Stimulated activated CD4-positive, alpha-beta T cell treated with anti-CD3 and anti-CD28 coated beads, Interleukin-15, amount 100 ng/mL, for 1 hour (primary cell): ENCODE measurements around the gene CD48.

Experiments
- DNase-seq, 2 donors: peaks; one replicate each; pipeline ENCODE4 v3.0.0-alpha.2; 2020; ENCODE audit warnings: low read depth in 1 of 2, low spot score in 1 of 2

The CD48 gene

DNA sequence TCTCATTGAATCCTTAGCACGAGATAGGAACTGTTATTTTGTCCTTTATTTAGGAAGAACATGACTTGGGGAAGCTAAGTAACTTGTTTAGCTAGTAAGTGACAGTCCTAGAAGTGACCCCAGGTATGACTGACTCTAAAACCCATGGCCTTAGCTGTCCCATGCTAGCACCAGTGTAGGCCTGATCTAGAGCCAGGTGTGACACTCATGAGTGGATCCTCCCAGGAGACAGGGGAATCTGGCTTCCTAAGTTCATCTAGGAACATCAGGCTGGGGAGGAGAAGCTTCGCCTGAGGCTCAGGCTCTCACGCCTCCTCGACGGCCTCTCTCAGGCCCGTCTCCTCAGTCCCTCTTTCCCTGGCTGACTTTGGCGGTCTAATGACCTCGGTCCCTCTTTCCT is 31.2 kb downstream of the CD48 start:
- no peak for DNase-seq

DNA sequence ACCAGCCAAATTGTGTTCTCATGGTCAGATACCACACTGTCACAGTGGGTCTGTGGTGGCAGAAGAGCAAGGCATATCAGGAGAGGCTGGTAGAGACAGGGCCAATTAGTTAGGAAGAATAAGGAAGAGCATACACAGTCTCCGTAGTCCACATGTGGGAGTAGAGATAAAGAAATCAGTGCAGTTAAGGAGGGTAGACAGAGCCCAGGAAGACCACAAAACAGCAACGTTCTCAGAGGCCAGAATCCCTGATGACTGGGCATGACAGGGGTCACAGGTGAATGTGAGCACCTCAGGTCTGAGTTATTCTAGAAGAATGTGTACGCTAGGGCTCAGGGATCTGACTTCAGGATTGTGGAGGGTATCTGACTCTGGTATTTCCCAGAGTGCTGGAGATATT is 31.7 kb downstream of the CD48 start:
- DNase-seq: no peak

DNA sequence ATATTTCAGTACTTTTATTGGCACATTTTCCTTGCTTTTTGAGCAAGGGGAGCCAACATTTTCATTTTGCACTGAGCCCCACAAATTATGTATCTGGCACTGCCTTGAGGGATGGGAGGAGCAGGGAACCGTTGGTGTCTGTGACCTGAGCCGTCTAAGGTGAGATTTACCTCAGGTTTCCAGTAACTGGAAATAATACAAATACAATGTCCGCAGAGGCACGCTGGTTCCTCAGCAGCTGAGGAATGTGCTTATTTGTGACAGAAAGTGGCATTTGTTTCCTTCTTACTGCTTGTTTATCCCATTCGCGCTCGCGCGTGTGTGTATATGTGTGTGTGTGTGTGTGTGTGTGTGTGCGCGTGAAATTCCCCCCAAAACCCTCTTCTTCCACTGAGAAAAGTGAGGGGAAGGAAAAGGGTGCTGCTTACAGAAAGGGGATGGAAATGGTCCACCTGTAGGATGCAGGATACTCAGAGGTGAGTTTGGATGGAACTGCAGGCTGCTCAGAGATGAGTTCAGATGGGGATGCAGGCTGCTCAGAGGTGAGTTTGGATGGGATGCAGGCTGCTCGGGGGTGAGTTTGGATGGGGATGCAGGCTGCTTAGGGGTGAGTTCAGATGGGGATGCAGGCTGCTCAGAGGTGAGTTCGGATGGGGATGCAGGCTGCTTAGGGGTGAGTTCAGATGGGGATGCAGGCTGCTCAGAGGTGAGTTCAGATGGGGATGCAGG is 34.6 kb downstream of the CD48 start:
- no peak for DNase-seq

DNA sequence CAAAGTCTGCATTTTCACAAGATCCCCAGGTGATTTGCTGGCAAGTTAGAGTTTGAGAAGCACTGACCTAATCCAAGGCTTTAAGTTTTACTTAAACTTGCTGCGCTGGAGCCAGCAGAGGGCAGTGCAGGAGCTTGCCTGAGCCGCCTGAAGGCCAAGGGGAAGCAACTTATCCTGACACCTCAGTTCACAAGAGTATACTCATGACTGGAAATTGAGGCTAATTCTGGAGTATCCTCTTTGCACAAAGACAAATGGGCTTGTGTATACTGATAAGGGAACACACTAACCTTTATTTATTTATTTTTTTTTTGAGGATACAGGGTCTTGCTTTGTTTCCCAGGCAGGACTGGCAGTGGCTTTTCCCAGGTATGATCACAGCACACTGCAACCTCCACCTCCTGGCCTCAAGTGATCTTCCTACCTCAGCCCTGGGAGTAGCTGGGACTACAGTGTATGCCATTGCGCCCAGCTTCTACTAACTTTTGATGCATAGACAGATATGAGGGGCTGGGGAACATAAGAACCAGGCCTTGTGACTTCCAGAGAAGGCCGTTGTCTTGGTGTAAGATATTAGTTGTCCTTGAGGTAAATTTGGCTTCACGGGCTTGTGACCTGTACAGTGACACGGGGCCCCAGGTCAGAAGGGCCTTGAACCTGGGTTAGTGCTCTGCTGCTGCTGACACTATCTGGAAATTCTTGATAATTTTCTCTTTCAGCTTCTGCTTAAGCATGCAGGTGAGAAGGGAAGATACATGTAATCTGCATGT is 35.8 kb downstream of the CD48 start:
- peak; percentile 53 to 58 for DNase-seq

- no peak for DNase-seq
Measured at GRCh38 chr1:160674415-160674814, 37.2 kb downstream of the CD48 start.

- no peak for DNase-seq
Measured at GRCh38 chr1:160672789-160673695, 38.6 kb downstream of the CD48 start.

GRCh38 chr1:160671603-160672517 is 39.8 kb downstream of the CD48 start:
- DNase-seq: no peak

DNA sequence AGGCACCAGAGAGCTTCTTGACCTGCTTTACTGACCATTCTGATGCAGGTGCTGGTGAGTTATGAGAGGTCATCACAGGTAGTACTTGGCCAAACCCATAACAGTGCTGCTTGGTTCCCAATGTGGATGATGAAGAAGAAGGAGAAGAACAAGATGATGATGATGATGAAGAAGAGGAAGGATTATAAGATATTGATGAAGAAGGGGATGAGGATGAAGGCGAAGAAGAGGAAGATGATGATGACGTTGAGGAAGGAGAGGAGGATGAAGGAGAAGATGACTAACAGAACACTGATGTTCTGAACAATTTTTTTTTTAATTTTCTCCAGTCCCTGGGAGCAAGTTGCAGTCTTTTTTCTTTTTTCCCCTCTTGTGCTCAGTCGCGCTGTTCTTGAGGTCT is 40.9 kb downstream of the CD48 start:
- DNase-seq: no peak

DNA sequence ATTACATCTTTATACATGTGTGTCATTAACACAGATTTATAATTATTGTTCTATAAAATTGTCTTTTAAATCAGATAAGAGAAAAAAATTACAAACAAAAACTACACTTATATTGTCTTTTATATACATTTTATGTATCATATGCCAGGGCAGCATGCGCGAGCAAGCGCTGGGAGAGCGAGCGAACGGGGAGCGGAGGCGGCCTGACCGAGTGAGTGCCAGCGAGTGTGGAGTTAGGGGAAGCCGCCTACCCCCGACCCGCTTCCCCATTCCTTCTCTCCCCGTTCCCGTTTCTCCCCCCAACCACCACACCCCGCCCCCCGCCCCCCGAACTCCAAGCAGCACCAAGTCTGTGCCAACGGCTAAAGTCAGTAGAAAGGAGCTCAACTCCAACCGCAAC is 41.8 kb downstream of the CD48 start:
- DNase-seq: no peak

- no peak for DNase-seq
Measured at GRCh38 chr1:160669276-160669675, 42.3 kb downstream of the CD48 start.

GRCh38 chr1:160667896-160668295 is 43.7 kb downstream of the CD48 start:
- DNase-seq: no peak

- DNase-seq: no peak
Measured at GRCh38 chr1:160666079-160666442, 45.6 kb downstream of the CD48 start.

GRCh38 chr1:160665330-160666078 is 46.1 kb downstream of the CD48 start:
- DNase-seq: no peak

GRCh38 chr1:160664573-160665051 is 47.0 kb downstream of the CD48 start:
- DNase-seq: no peak

DNA sequence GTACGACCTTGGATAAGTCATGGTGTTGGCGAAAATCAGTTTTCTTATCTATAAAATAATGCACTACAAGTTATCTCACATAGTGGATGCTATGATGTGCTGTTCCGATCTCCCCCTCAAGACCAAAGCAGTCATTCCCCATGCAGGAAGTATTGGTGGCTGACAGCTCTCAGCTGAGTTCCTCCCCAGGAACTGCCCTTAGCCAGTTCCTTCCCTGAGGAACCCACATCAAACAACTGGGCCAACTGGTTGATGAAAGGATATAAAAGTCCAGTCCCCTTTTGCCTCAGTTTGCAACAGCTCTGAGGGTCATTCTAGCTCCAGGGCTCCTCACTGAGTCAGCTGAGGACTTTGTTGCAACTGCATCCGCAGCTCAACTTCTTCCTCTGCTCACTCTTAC is 48.7 kb downstream of the CD48 start:
- no peak for DNase-seq

DNA sequence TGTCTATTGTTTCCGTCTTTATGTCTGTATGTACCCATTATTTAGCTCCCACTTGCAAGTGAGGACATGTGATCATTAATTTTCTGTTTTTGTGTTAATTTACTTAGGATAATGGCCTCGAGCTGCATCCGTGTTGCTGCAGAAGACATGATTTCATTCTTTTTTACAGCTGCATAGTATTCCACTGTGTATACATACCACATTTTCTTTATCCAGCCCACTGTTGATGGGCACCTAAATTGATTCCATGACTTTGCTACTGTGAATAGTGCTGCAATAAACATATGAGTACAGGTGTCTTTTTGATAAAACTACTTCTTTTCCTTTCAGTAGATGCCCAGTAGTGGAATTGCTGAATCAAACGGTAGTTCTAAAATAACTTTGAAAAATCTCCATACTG is 52.1 kb downstream of the CD48 start:
- no peak for DNase-seq

DNA sequence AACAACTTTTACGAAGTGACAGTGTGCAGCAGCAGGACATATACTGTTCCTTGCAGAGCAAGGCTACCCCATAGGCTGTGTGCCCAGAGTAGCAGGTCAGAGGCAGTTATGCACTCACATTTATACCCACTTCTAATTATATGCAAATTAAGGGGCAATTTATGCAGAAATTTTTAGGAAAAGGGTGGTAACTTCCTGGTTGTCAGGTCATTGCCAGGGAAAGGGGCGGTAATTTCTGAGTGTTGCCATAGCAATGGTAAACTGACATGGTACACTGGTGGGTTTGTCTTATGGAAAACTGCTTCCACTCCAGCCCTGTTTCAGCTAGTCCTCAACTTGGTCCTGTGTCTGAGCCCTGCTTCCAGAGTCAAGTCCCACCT is 52.8 kb downstream of the CD48 start:
- no peak for DNase-seq

GRCh38 chr1:160658162-160658813 is 53.3 kb downstream of the CD48 start:
- DNase-seq: no peak

DNA sequence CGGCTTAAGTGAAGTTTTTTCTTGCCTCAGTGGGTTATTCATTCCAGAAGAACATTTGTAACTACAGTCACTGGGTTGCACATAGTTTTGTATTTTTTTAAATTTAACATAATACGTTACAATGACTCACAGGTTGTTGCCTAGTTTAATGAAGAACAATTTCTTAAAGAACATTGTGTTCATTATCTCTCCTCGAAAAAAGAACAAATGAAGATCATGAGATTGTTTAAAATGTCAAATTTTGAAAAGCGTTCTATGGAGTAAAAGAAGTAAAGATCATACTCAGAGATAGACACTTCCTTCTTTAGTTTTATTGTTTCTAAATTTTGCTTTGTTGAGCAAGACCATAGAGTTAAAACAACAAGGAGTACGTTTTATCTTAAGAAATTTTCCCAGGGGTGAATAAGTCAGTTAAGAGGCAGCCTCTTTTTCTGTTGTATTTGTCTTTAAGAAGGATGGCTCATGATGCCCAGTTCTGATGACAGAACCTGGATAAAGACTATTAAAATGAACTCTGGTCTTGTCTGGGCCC is 54.3 kb downstream of the CD48 start:
- DNase-seq: no peak
